Mesendoderm (in vitro differentiated cells): ENCODE results near the gene TIGD1.

Experiments
- DNase-seq: peaks from one replicate; pipeline ENCODE4 v3.0.0; 2013
- H2AK5ac ChIP-seq: 2 replicates; pipeline ENCODE4 v1.6.1; 2013; ENCODE audit warnings: low read length, inconsistent platforms
- H2BK120ac ChIP-seq: 2 replicates; pipeline ENCODE4 v1.6.1; 2013; ENCODE audit warnings: low read depth, mild to moderate bottlenecking, low read length, moderate library complexity, mixed read lengths
- H2BK15ac ChIP-seq: replicated peaks from 2 replicates; pipeline ENCODE4 v1.6.1; 2013; ENCODE audit warnings: low read depth, mild to moderate bottlenecking, moderate library complexity
- H2BK5ac ChIP-seq: 2 replicates; pipeline ENCODE4 v1.6.1; 2013; ENCODE audit warnings: low read length, inconsistent platforms
- H3K18ac ChIP-seq: 2 replicates; pipeline ENCODE4 v1.6.1; 2013; ENCODE audit warnings: mild to moderate bottlenecking, low read length, mixed read lengths
- H3K23ac ChIP-seq: one replicate; pipeline ENCODE4 v1.6.1; 2013; ENCODE audit warnings: low read length
- H3K27ac ChIP-seq: 2 replicates; pipeline ENCODE4 v1.5.1; 2013; ENCODE audit warnings: low read depth, mild to moderate bottlenecking, inconsistent platforms, low read length, moderate library complexity
- H3K27me3 ChIP-seq: 2 replicates; pipeline ENCODE4 v1.6.1; 2013; ENCODE audit warnings: low read length, control low read depth, mild to moderate bottlenecking, inconsistent platforms; ENCODE audit not compliant: insufficient read depth, poor library complexity
- H3K36me3 ChIP-seq: 2 replicates; pipeline ENCODE4 v1.6.1; 2013; ENCODE audit warnings: low read length, inconsistent platforms; ENCODE audit not compliant: control insufficient read depth, insufficient read depth
- H3K4ac ChIP-seq: one replicate; pipeline ENCODE4 v1.6.1; 2013; ENCODE audit warnings: low read depth, mild to moderate bottlenecking, low read length, moderate library complexity
- H3K4me1 ChIP-seq: 2 replicates; pipeline ENCODE4 v1.6.1; 2013; ENCODE audit warnings: low read depth, low read length, inconsistent platforms; ENCODE audit not compliant: control insufficient read depth
- H3K4me2 ChIP-seq: 2 replicates; pipeline ENCODE4 v1.6.1; 2013; ENCODE audit warnings: low read length
- H3K4me3 ChIP-seq: 2 replicates; pipeline ENCODE4 v1.5.1; 2013; ENCODE audit warnings: mild to moderate bottlenecking, low read length
- H3K56ac ChIP-seq: one replicate; pipeline ENCODE4 v1.6.1; 2013; ENCODE audit warnings: low read length
- H3K79me1 ChIP-seq: 2 replicates; pipeline ENCODE4 v1.6.1; 2013; ENCODE audit warnings: low read length, inconsistent platforms
- H3K79me2 ChIP-seq: 2 replicates; pipeline ENCODE4 v1.6.1; 2013; ENCODE audit warnings: mild to moderate bottlenecking, low read length; ENCODE audit not compliant: control insufficient read depth, insufficient read depth
- H3K9ac ChIP-seq: 2 replicates; pipeline ENCODE4 v1.6.1; 2013; ENCODE audit warnings: low read length, inconsistent platforms
- H4K5ac ChIP-seq: one replicate; pipeline ENCODE4 v1.6.1; 2013; ENCODE audit warnings: low read length
- H4K8ac ChIP-seq: one replicate; pipeline ENCODE4 v1.6.1; 2013; ENCODE audit warnings: low read depth, mild to moderate bottlenecking, control low read depth, low read length, moderate library complexity
- WGBS: extraction: QIAGEN DNeasy Blood & Tissue Kit; methylation state at CpG from one replicate; pipeline ENCODE4 v1.1.7; 2013; ENCODE audit warnings: low lambda C conversion rate, missing lambda C conversion rate; ENCODE audit not compliant: insufficient coverage; ENCODE audit errors: extremely low coverage; 5-methylcytosine and 5-hydroxymethylcytosine counted together

The TIGD1 gene

GRCh38 chr2:232581725-232582124 lies 31.4 kb upstream of the TIGD1 start:
- H2BK15ac ChIP-seq: no peak overlapping the region
- no peak for DNase-seq
- no peaks in the 10 kb centered on the region for H3K79me1 ChIP-seq

GRCh38 chr2:232580648-232580981 lies 30.3 kb upstream of the TIGD1 start:
- no peak for DNase-seq
- H4K8ac ChIP-seq: no peak overlapping the region
- H3K27me3 ChIP-seq: no peaks in the 10 kb centered on the region
- peaks cover 4% of the 10 kb centered on the region for H3K36me3 ChIP-seq
- no peak overlapping the region for H2AK5ac ChIP-seq
- H3K27ac ChIP-seq: no peak overlapping the region
- H3K79me2 ChIP-seq: no peaks in the 10 kb centered on the region
- H3K4ac ChIP-seq: no peak overlapping the region
- no peak overlapping the region for H3K4me3 ChIP-seq
- no peak overlapping the region for H3K23ac ChIP-seq
- no peak overlapping the region for H2BK15ac ChIP-seq
- no peak overlapping the region for H3K9ac ChIP-seq
- no peak overlapping the region for H4K5ac ChIP-seq
- no peaks in the 10 kb centered on the region for H3K4me1 ChIP-seq
- no peak overlapping the region for H2BK120ac ChIP-seq
- no peaks in the 10 kb centered on the region for H3K79me1 ChIP-seq
- no peak overlapping the region for H3K56ac ChIP-seq
- no peak overlapping the region for H2BK5ac ChIP-seq
- no CpG with 5 or more reads among the region's 6 CpGs for WGBS
- no peak overlapping the region for H3K18ac ChIP-seq
- H3K4me2 ChIP-seq: no peak overlapping the region

More at GRCh38 chr2:232581725-232582124, 31.4 kb upstream of the TIGD1 start:
- no peak overlapping the region for H2BK120ac ChIP-seq
- no peak overlapping the region for H3K27ac ChIP-seq
- peaks cover 4% of the 10 kb centered on the region for H3K36me3 ChIP-seq
- no peak overlapping the region for H2AK5ac ChIP-seq
- H4K8ac ChIP-seq: no peak overlapping the region
- no peak overlapping the region for H3K4me3 ChIP-seq
- no peaks in the 10 kb centered on the region for H3K4me1 ChIP-seq
- no peak overlapping the region for H3K9ac ChIP-seq
- H3K4me2 ChIP-seq: no peak overlapping the region
- no peak overlapping the region for H4K5ac ChIP-seq
- no peak overlapping the region for H2BK5ac ChIP-seq
- H3K18ac ChIP-seq: no peak overlapping the region
- H3K56ac ChIP-seq: no peak overlapping the region
- H3K27me3 ChIP-seq: no peaks in the 10 kb centered on the region
- H3K4ac ChIP-seq: no peak overlapping the region
- H3K23ac ChIP-seq: no peak overlapping the region
- H3K79me2 ChIP-seq: no peaks in the 10 kb centered on the region

- Histone ChIP-seq H4K5ac (no peak overlapping the region), H2BK15ac (no peak overlapping the region), H3K9ac (no peak overlapping the region), H3K27me3 (no peaks in the 10 kb centered on the region), H2BK5ac (no peak overlapping the region), H2AK5ac (no peak overlapping the region), H3K4me3 (no peak overlapping the region), H4K8ac (no peak overlapping the region), H3K79me1 (no peaks in the 10 kb centered on the region), H3K79me2 (no peaks in the 10 kb centered on the region), H3K23ac (no peak overlapping the region), H3K4me2 (no peak overlapping the region), H3K4ac (no peak overlapping the region), H2BK120ac (no peak overlapping the region), H3K4me1 (no peaks in the 10 kb centered on the region), H3K18ac (no peak overlapping the region), H3K56ac (no peak overlapping the region), H3K36me3 (peaks cover 5% of the 10 kb centered on the region), H3K27ac (no peak overlapping the region)
- no CpG with 5 or more reads among the region's 2 CpGs for WGBS
- DNase-seq: no peak
These were observed 28.3 kb upstream of the TIGD1 start for GRCh38 chr2:232578626-232579025.

- H3K27ac ChIP-seq: no peak overlapping the region
- no CpG with 5 or more reads among the region's 2 CpGs for WGBS
These were observed 27.5 kb upstream of the TIGD1 start for GRCh38 chr2:232577841-232578240.

GRCh38 chr2:232576995-232577394 lies 26.6 kb upstream of the TIGD1 start:
- Histone ChIP-seq H3K9ac (no peak overlapping the region), H3K79me1 (no peaks in the 10 kb centered on the region)

More at GRCh38 chr2:232577841-232578240, 27.5 kb upstream of the TIGD1 start:
- H3K4me2 ChIP-seq: no peak overlapping the region
- H3K27me3 ChIP-seq: no peaks in the 10 kb centered on the region
- no peaks in the 10 kb centered on the region for H3K4me1 ChIP-seq
- no peak overlapping the region for H3K4ac ChIP-seq
- H4K5ac ChIP-seq: no peak overlapping the region
- no peak for DNase-seq
- H3K56ac ChIP-seq: no peak overlapping the region
- no peak overlapping the region for H3K23ac ChIP-seq
- no peaks in the 10 kb centered on the region for H3K79me1 ChIP-seq
- H3K79me2 ChIP-seq: no peaks in the 10 kb centered on the region
- H3K36me3 ChIP-seq: peaks cover 5% of the 10 kb centered on the region
- no peak overlapping the region for H2BK15ac ChIP-seq
- no peak overlapping the region for H3K4me3 ChIP-seq
- no peak overlapping the region for H3K18ac ChIP-seq
- H2BK120ac ChIP-seq: no peak overlapping the region
- H2AK5ac ChIP-seq: no peak overlapping the region
- no peak overlapping the region for H3K9ac ChIP-seq
- H4K8ac ChIP-seq: no peak overlapping the region
- H2BK5ac ChIP-seq: no peak overlapping the region

GRCh38 chr2:232575404-232575746 lies 25.0 kb upstream of the TIGD1 start:
- H2AK5ac ChIP-seq: no peak overlapping the region
- no peak overlapping the region for H3K4me2 ChIP-seq
- no CpG with 5 or more reads among the region's 1 CpG for WGBS
- H2BK15ac ChIP-seq: no peak overlapping the region
- H3K27me3 ChIP-seq: no peaks in the 10 kb centered on the region
- no peak for DNase-seq
- no peaks in the 10 kb centered on the region for H3K4me1 ChIP-seq
- H2BK120ac ChIP-seq: no peak overlapping the region
- no peak overlapping the region for H4K5ac ChIP-seq
- no peak overlapping the region for H3K4ac ChIP-seq
- no peak overlapping the region for H3K4me3 ChIP-seq
- H3K23ac ChIP-seq: no peak overlapping the region
- H3K79me1 ChIP-seq: no peaks in the 10 kb centered on the region
- H3K27ac ChIP-seq: no peak overlapping the region
- H4K8ac ChIP-seq: no peak overlapping the region
- no peak overlapping the region for H3K56ac ChIP-seq
- H2BK5ac ChIP-seq: no peak overlapping the region
- H3K18ac ChIP-seq: no peak overlapping the region
- peaks cover 7% of the 10 kb centered on the region for H3K36me3 ChIP-seq
- no peaks in the 10 kb centered on the region for H3K79me2 ChIP-seq
- H3K9ac ChIP-seq: no peak overlapping the region

More at GRCh38 chr2:232576995-232577394, 26.6 kb upstream of the TIGD1 start:
- Histone ChIP-seq H3K56ac (no peak overlapping the region), H2BK15ac (no peak overlapping the region), H3K79me2 (no peaks in the 10 kb centered on the region), H3K27me3 (no peaks in the 10 kb centered on the region), H3K4me1 (no peaks in the 10 kb centered on the region), H4K5ac (no peak overlapping the region), H3K23ac (no peak overlapping the region), H4K8ac (no peak overlapping the region), H2AK5ac (no peak overlapping the region), H3K27ac (no peak overlapping the region), H3K18ac (no peak overlapping the region), H3K4ac (no peak overlapping the region), H2BK120ac (no peak overlapping the region), H3K4me2 (no peak overlapping the region), H3K36me3 (peaks cover 5% of the 10 kb centered on the region), H2BK5ac (no peak overlapping the region), H3K4me3 (no peak overlapping the region)
- no peak for DNase-seq
- WGBS: no CpG with 5 or more reads among the region's 2 CpGs
